Measurements from ENCODE around the gene NOX5.
"Not testable (repeated sequence)": the region's sequence is repeated elsewhere in the genome, so short reads cannot be mapped to it uniquely, and the experiment has no call there.

NOX5 gene

DNA sequence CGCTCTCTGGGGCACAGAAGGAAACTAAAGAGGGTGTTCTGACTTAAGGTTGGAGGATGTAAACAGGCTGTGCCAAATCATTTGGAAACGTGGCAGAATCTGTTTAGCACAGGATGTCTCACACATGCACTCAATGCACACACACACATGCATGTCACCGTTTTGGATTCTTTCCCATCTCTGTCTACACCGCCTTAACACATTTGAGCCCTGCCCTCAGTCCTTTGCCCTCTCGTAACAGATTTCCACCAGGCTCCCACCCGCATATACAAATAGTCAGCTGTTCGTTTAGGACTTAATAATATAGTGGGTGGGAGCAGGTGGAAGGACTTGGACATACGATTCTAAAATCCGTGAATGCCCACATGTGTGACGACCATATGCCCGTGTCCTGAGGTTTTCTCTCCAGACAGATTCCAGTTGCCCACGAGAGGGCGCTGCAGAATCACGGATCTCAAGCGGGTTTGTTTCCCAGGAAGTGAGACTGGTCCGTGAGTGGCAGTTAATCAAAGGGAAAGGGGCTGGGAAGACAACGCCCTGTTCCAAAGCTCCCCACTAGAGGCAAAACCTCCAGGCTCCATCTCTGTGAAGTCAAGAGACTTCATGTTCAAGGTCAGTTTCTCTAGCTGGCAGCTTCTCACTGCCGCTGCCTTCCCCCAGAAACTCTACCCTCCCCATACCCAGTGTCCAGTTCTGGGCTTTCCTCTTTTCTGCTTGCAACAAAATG lies 44.5 kb downstream of the NOX5 start:
- peak; percentile 83 for DNase-seq (ENCODE audit: low read depth)

DNA sequence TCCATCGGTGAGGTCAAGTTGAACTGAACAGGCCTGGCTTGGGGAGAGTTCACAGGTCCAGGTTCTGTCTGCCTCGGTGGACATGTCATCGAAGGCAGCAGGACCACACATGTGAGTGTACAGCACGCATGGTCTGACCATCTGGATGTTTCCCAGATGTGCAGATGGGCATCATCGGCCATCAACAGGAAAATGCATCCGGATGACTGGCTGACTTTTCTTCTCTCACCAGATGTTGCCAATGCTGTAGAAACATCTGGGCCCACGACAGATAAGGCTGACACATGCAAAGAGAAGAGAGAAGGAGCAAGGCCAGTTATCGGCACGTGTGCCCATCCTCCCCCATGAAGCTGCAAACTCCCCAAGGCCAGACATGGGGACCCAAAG lies 45.1 kb downstream of the NOX5 start:
- DNase-seq (ENCODE audit: low read depth), result no peak

DNA sequence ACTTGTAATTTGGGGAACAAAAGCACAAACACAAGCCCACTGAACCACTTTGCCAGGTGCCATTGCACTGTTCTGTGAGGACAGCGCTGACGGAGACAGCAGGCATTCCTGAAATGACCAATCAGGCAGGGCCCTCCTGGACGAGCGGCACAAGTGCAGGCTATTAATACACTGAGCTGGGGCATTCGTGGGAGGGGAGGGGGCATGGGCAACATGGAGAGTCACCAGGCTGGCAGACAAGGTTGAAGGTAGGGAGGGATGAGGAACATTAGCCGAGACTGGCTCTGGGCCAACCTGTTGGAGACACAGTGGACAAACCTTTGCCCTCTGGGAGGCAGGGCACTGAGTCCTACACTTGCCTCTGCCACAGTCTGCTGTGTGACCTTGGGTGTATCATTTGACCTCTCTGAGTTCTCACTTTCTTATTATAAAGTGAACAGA lies 45.6 kb downstream of the NOX5 start:
- no peak for DNase-seq (ENCODE audit: low read depth)

DNA sequence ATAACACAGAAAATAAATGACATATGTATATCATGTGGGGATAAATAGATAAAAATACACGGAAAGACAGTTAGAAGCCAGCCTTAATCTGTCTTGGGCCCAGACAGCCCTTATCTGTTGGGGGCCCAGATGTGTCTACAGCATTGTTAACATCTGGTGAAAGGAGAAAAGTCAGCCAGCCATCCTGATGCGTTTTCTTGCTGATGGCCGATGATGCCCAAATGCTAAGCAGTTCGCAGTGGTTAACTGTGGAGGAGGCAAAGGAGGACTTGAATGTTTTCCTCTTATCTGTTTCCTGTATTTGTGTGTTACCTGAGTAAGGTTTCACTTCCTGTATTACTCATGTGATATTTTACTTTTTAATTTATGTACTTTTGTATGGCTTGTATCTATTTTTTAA lies 46.2 kb downstream of the NOX5 start:
- no peak for DNase-seq (ENCODE audit: low read depth)

DNA sequence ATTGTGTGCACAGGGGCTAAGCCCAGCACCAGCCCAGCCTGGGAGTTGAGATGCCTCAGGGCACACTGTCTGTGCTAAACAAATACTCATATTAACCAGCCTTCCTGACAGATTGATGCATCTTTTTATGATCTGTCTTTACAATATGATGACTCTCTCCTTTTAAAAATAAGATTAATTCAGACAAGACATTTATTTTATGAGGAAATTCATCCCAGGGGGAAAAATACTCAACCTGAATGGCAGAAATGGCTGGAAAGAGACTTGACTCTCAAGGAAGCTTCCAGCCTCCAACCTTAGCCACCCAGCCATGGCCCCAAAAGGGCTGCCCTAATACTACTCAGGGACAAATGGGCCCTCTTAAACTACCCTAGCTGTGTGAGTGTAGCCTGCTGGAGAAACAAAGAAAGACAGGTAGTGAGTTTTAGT lies 46.9 kb downstream of the NOX5 start:
- DNase-seq (ENCODE audit: low read depth), result no peak

DNA sequence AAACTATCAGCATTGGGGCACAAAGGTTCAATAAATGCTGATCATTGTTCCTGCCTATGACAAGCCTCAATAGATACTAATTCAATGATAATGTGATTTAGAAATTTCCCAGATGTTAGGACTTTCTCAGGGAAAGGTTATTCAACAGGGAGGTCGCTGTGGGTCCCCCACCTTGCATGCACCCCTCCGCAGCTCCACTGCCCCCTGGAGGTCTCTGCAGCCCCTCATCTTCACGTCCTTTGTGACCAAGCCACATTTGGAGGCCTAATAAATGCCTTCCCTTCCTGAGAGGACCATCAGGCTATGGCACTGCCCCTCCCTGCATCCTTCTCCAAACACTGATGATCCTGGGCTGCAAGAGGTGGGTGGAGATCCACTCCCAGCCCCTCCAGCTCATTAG lies 50.2 kb downstream of the NOX5 start:
- no peak for DNase-seq (ENCODE audit: low read depth)

DNA sequence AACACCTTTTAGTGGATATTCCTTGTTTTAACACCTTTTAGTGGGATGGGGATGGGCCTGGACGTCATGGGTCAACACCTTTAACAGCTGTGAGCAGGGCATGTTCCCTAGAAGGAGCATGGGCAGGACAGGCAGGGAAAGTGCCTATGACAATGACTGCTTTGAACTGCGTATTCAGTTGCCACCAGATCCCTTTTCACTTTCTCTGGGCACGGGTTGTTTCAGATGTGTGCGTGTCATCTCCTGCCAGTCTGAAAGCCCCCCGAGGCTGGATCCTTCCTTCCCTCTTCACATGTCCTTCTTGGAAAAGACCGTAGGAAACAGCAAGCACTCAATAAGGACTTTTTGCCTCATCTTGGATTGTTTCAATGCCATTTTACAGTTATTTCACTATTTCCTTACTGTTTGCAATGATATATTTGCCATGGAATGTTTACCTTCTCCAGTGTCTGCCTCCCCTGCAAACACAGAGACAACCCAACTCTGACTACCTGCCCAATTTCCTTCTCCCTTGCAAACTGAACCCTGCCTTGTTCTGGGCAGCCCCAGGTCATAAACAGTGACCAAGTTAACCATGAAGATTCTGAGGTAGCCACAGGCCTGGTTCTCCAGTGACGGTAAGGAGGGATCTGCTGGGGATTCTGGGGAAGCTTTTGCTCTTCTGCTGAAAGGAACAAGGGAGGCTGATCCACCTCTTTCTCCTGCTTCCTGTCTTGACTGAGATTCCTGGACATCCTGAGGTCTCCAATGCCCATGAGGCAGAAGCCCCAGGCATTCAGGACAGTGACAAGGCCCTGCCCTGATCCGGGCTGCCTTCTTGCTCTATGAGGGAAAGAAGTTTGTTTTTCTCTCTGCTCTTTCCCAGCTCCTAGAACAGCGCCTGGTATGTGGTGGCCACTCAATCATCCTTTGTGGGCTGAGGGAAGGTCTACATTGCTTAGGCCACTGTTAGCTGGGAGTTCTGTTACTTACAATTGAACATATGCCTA lies 51.8 kb downstream of the NOX5 start:
- DNase-seq (ENCODE audit: low read depth), result no peak

DNA sequence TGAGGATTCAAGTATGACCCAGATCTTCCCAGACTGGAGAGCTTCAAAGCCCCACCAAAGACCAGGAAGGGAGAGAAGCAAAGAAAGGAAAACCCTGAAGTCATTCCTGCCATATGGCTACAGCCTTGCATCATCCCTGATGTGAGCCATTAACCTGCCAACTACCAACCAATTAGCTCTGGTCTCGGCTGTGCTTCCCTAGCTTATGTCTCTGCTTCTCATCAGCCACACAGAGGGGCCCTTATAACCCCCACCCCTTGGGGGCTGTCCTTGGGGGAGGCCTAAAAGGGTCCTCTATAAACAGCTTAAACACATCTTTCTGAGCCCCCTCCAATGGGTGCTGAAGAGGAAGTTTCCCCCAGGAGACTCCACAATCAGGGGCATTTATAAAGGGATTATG lies 52.8 kb downstream of the NOX5 start:
- DNase-seq (ENCODE audit: low read depth), result no peak

DNA sequence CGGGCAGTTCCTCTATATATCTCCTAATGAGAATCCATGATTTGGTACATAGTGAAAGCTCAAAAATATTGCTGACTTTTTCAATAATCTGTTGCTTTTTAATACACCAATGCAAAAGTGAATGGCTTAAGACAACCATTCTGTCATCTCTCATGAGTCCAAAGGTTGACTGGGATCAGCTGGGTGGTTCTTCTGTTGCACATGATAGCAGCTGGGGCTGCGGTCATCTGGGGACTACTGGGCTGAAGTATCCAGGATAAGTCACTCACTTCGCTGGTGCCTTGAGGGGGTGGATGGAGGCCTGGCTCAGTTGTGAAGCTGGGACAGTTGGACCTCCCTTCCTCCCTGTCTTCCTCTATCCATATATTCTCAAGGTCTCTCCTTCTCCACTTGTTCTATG lies 53.7 kb downstream of the NOX5 start:
- no peak for DNase-seq (ENCODE audit: low read depth)

DNA sequence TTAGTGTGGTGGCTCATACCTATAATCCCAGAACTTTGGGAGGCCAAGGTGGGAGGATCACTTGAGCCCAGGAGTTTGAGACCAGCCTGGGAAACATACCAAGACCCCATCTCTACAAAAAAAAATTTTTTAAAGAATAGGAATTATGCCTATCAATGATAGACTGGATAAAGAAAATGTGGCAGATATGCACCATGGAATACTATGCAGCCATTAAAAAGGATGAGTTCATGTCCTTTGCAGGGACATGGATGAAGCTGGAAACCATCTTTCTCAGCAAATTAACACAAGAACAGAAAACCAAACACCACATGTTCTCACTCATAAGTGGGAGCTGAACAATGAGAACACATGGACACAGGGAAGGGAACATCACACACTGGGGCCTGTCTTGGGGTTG lies 54.8 kb downstream of the NOX5 start:
- DNase-seq (ENCODE audit: low read depth), result not testable (repeated sequence)

DNA sequence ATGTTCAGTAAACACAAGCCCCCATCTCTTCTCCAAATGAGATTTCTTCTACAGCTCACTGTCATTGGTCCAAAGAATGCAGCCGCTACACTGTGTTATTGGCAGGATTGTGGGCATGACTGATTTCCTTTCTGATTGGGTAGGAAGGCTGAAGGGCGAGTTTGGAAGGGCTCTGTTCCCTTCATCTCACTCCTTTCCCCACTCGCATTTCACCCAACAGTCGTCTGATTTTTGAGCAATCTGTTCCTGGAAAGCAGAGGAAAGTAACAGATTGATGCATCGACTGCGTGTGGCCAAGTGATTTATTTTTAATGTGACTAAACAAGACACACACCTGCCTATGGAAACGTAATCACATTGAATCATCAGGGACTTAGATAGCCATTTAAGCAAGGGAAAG lies 55.5 kb downstream of the NOX5 start:
- DNase-seq (ENCODE audit: low read depth), result no peak

DNA sequence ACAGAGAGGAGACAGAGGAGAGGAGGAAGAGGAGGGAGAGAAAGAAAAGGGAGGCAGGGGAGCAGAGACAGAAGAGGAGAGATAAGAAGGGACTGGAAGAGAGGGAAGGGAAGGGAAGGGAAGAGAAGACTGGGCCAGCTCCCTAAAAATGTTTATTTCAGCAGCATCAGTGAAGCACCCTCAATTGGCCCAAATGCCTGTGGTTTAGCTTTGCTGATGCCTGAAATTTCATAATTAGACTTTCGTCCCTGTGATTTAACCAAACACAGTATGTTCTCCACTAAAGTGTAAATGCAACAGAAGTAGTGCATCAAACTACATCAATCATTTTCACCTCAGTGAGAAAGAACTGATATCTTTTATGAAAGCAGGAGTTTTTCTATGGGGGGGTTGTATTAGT lies 55.9 kb downstream of the NOX5 start:
- DNase-seq (ENCODE audit: low read depth), result no peak

DNA sequence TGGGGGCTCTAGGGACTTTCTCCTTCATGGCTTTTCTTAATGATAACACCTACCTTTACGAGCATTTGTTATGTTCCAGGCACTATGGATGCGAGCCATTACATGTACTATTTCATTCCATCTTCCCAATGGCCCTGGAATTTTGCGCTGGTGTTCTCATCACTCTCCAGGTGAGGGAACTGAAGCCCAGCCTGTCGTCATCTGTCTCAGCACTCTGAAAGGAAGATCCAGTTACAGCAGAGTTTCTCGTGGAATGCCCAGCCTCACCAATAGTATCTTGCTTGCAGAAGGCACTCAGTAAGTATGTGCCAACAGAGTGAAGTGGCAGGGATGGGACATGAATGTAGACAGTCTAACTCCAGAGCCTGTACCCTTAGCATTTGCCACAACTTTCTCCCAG lies 56.8 kb downstream of the NOX5 start:
- no peak for DNase-seq (ENCODE audit: low read depth)

DNA sequence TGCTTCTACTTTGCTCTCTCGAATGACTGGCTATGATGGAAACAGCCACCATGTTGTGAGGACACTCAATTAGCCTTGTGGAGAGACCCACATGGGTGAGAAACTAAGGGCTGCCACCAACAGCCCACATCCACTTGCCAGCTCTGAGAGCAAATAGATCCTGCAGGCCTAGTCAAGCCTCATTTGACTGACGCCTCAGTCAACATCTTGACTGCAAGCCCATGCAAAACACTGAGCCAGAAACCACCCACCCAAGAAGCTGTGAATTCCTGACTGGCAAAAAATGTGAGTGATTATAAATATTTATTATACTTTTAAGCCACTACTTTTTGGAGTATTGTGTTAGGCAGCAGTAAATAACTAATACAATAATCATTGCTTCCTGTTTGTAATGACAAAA lies 58.4 kb downstream of the NOX5 start:
- no peak for DNase-seq (ENCODE audit: low read depth)

DNA sequence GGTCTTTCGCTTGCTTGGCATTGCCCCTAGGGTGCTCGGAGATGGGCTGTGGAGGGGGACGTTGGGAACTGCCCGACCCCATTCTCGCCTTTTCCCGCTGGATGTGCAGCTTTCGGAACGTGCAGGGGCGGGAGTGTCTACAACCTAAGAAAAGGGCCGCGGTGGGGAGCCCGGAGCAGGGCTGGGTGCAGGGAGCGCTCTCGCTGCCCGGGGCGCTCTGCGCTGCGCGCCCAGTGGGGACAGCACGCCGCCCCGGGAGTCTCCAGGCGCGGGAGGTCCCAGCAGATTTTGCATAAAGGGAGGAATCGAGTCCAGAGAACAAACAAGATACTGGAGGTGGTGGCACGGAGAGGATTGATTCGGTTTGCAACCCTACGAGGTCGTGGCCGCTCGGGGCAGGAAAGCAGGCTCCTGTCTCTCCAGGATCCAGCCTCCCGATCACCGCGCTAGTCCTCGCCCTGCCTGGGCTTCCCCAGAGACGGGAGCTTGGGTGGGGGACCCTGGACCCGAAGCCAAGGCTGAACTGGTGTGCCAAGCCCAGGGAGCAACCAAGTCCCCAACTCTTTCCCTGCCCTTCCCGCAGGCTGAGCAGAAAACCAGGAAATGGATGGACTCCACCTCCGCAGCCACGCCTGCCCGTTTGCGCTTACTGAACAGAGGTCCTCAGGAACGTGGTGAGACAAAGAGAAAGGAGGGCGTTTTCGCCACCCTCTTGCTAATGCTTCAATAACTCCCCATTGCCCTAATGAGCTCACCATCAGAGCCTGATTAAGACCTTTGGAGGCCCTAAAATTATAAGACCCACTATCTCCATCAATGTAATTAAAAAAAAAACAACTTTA lies 59.7 kb downstream of the NOX5 start:
- peak; percentile 77 for DNase-seq (ENCODE audit: low read depth)

DNA sequence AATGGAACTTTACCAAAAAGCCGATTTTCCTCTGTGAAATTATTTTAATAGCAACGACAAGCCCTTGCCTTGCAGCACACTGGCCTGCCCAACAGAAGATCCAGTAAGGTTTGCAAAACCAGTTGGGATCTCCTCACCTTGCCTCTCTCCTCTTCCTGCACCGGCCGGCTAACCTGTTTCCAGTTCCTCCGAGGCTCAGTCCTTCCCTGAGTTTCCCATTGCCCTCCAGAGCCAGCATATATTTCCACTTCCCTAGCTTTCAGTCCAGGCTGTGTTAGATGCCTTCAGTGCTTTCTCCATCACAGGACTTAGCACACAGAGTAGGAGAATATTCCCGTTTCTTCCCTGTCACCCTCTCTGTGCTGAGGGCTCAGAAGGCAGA lies 60.3 kb downstream of the NOX5 start:
- peak; percentile 32 for DNase-seq (ENCODE audit: low read depth)

DNA sequence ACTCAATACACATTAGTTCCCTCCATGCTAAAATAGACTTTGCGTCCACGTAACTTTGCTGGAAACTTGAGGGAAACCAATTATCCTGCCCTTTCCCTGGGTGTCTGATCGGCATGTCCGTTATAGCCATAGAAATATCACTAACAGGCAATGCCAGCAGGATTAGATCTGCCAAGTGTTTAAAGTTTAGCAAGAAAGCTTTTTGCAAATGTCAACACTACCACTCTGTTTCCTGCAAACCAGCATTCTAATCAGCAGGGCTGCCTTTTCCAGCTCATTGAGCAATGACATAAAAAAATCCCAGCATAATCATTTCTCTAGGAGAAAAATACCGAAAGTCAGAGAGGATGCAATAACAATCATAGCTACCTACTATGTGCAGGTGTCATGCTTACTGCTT lies 60.9 kb downstream of the NOX5 start:
- DNase-seq (ENCODE audit: low read depth), result no peak

DNA sequence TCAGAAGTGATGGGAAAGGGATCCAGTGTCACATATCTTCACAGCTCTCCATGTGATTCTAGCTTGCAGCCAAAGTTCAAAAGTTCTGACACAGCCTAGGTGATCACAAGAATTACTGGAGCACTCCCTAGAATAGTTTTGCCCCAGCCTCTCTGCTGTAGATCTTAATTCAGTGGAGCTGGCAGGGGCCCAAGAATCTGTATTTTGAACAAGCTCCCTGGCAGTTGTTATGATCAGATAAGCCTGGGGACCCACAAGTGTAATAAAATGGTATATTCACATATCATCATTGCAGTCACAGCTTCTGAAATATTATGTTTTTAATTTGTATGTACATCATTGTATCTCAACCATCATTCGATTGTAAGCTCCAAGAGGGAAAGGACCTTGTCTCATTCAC lies 62.3 kb downstream of the NOX5 start:
- DNase-seq (ENCODE audit: low read depth), result no peak

DNA sequence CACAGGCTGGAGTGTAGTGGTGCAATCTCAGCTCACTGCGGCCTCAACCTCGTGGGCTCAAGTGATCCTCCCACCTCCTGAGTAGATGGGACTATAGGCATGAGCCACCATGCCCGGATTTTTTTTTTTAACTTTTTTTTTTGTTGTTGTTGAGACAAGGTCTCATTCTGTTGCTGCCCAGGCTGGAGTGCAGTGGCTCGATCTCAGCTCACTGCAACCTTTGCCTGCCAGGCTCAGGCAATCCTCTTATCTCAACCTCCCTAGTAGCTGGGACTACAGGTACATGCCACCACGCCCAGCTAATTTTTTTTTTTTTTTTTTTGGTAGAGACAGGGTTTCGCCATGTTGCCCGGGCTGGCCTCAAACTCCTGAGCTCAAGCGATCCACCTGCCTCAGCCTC lies 64.1 kb downstream of the NOX5 start:
- DNase-seq (ENCODE audit: low read depth), result no peak

DNA sequence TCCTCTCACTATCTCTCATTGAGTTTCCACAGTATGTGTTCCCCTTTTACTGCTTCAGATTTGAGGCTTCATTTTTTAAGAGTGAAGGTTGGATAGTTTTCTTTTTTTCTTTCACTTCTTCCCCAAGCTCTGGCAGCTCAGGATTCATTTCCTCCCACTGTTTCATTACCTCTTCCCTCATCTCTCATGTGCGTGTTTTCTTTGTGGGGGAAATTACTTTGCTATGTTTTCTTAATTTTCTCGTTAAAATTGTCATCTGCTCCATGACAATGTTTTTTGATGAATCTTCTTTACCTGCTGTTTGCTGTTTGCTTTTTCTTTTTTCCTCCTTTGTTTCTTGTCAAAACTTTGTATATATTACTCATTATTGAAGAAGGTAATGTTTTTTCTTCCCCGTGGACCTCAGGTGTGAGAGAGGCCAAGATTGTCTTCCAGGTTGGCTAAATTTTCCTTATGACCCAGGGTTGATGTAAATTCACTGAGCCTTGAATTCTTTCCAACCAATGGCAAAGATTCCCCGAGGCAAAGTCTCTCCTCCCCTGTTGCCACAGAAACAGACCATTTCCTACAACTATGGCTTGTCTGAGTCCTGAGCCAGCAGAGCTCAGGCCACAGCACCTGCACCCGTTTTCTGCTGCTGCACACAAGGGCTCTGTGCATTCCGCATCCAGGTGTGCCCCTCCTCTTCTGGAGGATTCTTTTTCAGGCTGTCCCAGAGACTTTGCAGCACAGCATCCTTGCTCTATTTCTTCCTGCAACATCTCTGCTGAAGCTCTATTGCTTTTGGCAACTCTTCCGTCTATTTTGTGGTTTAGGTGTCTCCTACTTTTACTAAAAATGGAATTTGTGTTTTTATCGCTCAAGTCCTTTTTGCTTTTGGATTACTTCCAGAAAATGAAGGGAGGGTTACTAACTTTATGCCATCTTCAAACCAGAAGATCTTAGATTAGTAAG lies 66.1 kb downstream of the NOX5 start:
- DNase-seq (ENCODE audit: low read depth), result peak; percentile 57

DNA sequence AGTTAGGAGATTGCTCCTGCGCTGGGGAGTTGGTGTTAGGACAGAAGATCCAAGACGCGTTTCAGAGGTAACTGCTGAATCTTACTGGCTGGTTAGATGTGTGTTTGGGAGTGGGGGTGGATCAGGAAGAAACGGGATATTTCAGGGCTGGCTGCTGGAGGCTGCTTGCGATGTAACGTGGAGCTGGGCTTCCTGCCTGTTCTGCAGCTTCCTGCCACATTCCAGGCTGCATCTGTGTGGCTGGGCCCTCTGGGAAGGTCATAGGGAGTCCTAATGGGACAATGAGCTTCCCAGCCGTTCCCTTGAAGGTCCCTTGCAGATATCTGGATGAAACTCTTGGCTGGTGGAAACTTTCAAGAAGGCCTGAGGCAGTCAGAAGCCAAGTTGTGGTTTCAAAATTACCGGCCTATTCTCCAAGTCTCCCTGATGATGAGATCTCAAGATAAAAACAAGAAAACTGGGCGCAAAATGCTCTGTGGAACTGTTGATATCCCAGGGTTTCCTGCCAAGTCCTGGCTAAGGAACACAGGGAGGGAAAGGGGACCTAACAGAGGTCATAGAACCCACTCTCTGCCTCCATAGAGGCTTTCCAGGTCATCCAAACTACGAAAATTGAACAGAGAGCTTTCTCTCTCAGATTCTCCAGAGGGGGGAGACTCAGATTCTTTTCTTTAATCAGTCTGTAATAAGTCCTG lies 67.0 kb downstream of the NOX5 start:
- peak; percentile 56 for DNase-seq (ENCODE audit: low read depth)
